IMR-90 (cell line): ENCODE measurements around the gene HTR2B. TPM values are rescaled to one million over a fixed set of nuclear protein-coding genes. Genes with fewer than 3 reads are reported as not detected.

ENCODE experiments used
- ATAC-seq: fragments of 200-7000 bp; cut with Tn5 transposase; 2 replicates; pipeline ENCODE4 v1.9.1; 2020; ENCODE audit warnings: low read depth, mild to moderate bottlenecking, moderate library complexity
- BruUV-seq: library from RNA; stranded (reverse); fragments of 400-500 nt; replicated peaks from 2 replicates; lab custom pipeline; 2021; lab: Mats Ljungman, UMichigan
- CTCF ChIA-PET: fragments of 300-600 bp; formaldehyde crosslinking; extraction: SDS; loops from one replicate; lab custom pipeline; 2021; ENCODE audit warnings: antibody characterized with exemption; lab: Yijun Ruan, JAX
- POLR2A ChIA-PET: fragments of 300-600 bp; sonication (Branson Sonifier 250); formaldehyde crosslinking; loops from one replicate; lab custom pipeline; 2022; ENCODE audit warnings: antibody characterized with exemption; ENCODE audit not compliant: unreplicated experiment; lab: Charles Lee
- DNase-seq: peaks from one replicate; pipeline ENCODE4 v3.0.0; 2013
- H2AFZ ChIP-seq: replicated peaks from 2 replicates; pipeline ENCODE3; 2013; ENCODE audit warnings: low read length, mild to moderate bottlenecking; ENCODE audit not compliant: poor library complexity
- H2AK5ac ChIP-seq: 2 replicates; pipeline ENCODE4 v1.6.1; 2013; ENCODE audit warnings: low read depth, low read length, inconsistent platforms
- H2AK9ac ChIP-seq: replicated peaks from 2 replicates; pipeline ENCODE3; 2013; ENCODE audit warnings: mild to moderate bottlenecking, low read depth, low read length, moderate library complexity; ENCODE audit not compliant: poor library complexity
- H2BK120ac ChIP-seq: 2 replicates; pipeline ENCODE4 v1.6.1; 2013; ENCODE audit warnings: low read depth, low read length, inconsistent platforms
- H2BK15ac ChIP-seq: 3 replicates; pipeline ENCODE4 v1.6.1; 2013; ENCODE audit warnings: low read depth, low read length, inconsistent platforms
- H2BK20ac ChIP-seq: 2 replicates; pipeline ENCODE4 v1.6.1; 2013; ENCODE audit warnings: low read depth, mild to moderate bottlenecking, inconsistent platforms, low read length, moderate library complexity
- H2BK5ac ChIP-seq: 2 replicates; pipeline ENCODE4 v1.6.1; 2013; ENCODE audit warnings: mild to moderate bottlenecking, low read depth, low read length, inconsistent platforms; ENCODE audit not compliant: poor library complexity, severe bottlenecking
- H3K14ac ChIP-seq: replicated peaks from 2 replicates; pipeline ENCODE4 v1.6.1; 2013; ENCODE audit warnings: low read depth, low read length, inconsistent platforms
- H3K18ac ChIP-seq: 2 replicates; pipeline ENCODE4 v1.6.1; 2013; ENCODE audit warnings: low read depth, low read length, control low read depth
- H3K23ac ChIP-seq: 2 replicates; pipeline ENCODE4 v1.6.1; 2013; ENCODE audit warnings: low read depth, low read length, inconsistent platforms
- H3K27ac ChIP-seq: 2 replicates; pipeline ENCODE4 v1.5.1; 2013; ENCODE audit warnings: mild to moderate bottlenecking, control low read depth, low read length; ENCODE audit not compliant: insufficient read depth
- H3K27me3 ChIP-seq: 2 replicates; pipeline ENCODE4 v1.6.1; 2013; ENCODE audit warnings: low read length; ENCODE audit not compliant: control insufficient read depth, insufficient read depth
- H3K36me3 ChIP-seq: 2 replicates; pipeline ENCODE4 v1.6.1; 2013; ENCODE audit warnings: low read length, mixed read lengths; ENCODE audit not compliant: control insufficient read depth, insufficient read depth
- H3K4ac ChIP-seq: 2 replicates; pipeline ENCODE4 v1.6.1; 2013; ENCODE audit warnings: low read depth, low read length, inconsistent platforms
- H3K4me1 ChIP-seq: 2 replicates; pipeline ENCODE4 v1.6.1; 2013; ENCODE audit warnings: low read length, mixed read lengths; ENCODE audit not compliant: control insufficient read depth, insufficient read depth
- H3K4me2 ChIP-seq: 2 replicates; pipeline ENCODE4 v1.6.1; 2013; ENCODE audit warnings: low read depth, mild to moderate bottlenecking, control low read depth, low read length, moderate library complexity
- H3K4me3 ChIP-seq: 2 replicates; pipeline ENCODE4 v1.5.1; 2013; ENCODE audit warnings: low read depth, mild to moderate bottlenecking, control low read depth, low read length, moderate library complexity; ENCODE audit not compliant: insufficient read depth
- H3K56ac ChIP-seq: 2 replicates; pipeline ENCODE4 v1.6.1; 2013; ENCODE audit warnings: low read length, inconsistent platforms; ENCODE audit not compliant: insufficient read depth; ENCODE audit errors: extremely low read depth
- H3K79me1 ChIP-seq, 2 experiments: 2 replicates each; pipeline ENCODE4 v1.6.1; 2013; ENCODE audit warnings: low read length in 2 of 2, inconsistent platforms in 1 of 2, low read depth in 1 of 2
- H3K9ac ChIP-seq: 2 replicates; pipeline ENCODE4 v1.6.1; 2013; ENCODE audit warnings: low read depth, low read length, control low read depth
- H3K9me1 ChIP-seq: 2 replicates; pipeline ENCODE4 v1.6.1; 2013; ENCODE audit warnings: low read length, inconsistent platforms; ENCODE audit not compliant: insufficient read depth
- H3K9me3 ChIP-seq: 2 replicates; pipeline ENCODE4 v1.6.1; 2013; ENCODE audit warnings: low read length; ENCODE audit not compliant: control insufficient read depth, insufficient read depth
- H4K20me1 ChIP-seq: 2 replicates; pipeline ENCODE4 v1.6.1; 2013; ENCODE audit warnings: low read length, inconsistent platforms; ENCODE audit not compliant: insufficient read depth
- H4K5ac ChIP-seq: 2 replicates; pipeline ENCODE4 v1.6.1; 2013; ENCODE audit warnings: mild to moderate bottlenecking, low read depth, low read length, control low read depth
- H4K8ac ChIP-seq, 2 experiments: 2 replicates each; pipeline ENCODE4 v1.6.1; 2013; ENCODE audit warnings: low read depth in 2 of 2, low read length in 2 of 2, control low read depth in 1 of 2, inconsistent platforms in 1 of 2
- H4K91ac ChIP-seq: 2 replicates; pipeline ENCODE4 v1.6.1; 2013; ENCODE audit warnings: low read depth, low read length, inconsistent platforms; ENCODE audit not compliant: insufficient read depth
- NFE2L2 ChIP-seq: fragments of 150-350 bp; IDR thresholded peaks from 2 replicates; pipeline ENCODE4 v1.6.1; 2016; ENCODE audit warnings: low read depth, mild to moderate bottlenecking, low read length
- WGBS, 2 experiments: methylation state at CpG; one replicate each; pipeline versions ENCODE4 v1.1.5 to v1.1.7; 2013; ENCODE audit warnings: missing lambda C conversion rate in 2 of 2; ENCODE audit not compliant: insufficient read length in 1 of 2; ENCODE audit errors: extremely low coverage in 2 of 2; 5-methylcytosine and 5-hydroxymethylcytosine counted together
- dilution Hi-C: fragments of 300-500 bp; cut with HindIII; formaldehyde crosslinking; loops from one replicate; pipeline ENCODE4 v1.14.3; 2018; ENCODE audit warnings: low sequenced_read_pairs; ENCODE audit not compliant: unreplicated experiment
- in situ Hi-C: fragments of 300-500 bp; cut with MboI; formaldehyde crosslinking; loops from 3 replicates; pipeline ENCODE4 v1.14.3; 2019; ENCODE audit warnings: low sequenced_read_pairs, inconsistent platforms, mixed read lengths
- intact Hi-C: fragments of 100-400 bp; cut with micrococcal nuclease; formaldehyde crosslinking; loops from 2 replicates; pipeline ENCODE4 v1.10.0; 2022
- polyA plus RNA-seq, 3 experiments: library from polyadenylated mRNA; depleted of rRNA; stranded (reverse); fragments of >200 nt; gene quantifications; 2 replicates each; pipeline ENCODE4 v1.2.3, GENCODE V29; 2012; ENCODE audit warnings: low replicate concordance in 1 of 3
- total RNA-seq: library from RNA; depleted of rRNA; stranded (reverse); fragments of >200 nt; gene quantifications from 2 replicates; pipeline ENCODE4 v1.2.3, GENCODE V29; 2012

Gene HTR2B
- total and polyA plus RNA-seq, 2 of the 4 experiments (the other 2 are of a cell fraction): 0.26 to 0.72 TPM

- H3K4ac ChIP-seq: no peak overlapping the region
- no TSS peak for BruUV-seq
- H3K4me1 ChIP-seq: no peaks in the 10 kb centered on the region
- DNase-seq (no peak), ATAC-seq (no peak)
- no peak overlapping the region for H2BK15ac ChIP-seq
- H3K4me3 ChIP-seq: no peak overlapping the region
- no peak overlapping the region for H3K9ac ChIP-seq
- no peak overlapping the region for H4K8ac ChIP-seq
- no peak for TF ChIP-seq NFE2L2
- no peak overlapping the region for H3K4me2 ChIP-seq
- H2BK20ac ChIP-seq: no peak overlapping the region
- H2BK120ac ChIP-seq: no peak overlapping the region
- no peak overlapping the region for H2AK9ac ChIP-seq
- no peak overlapping the region for H2AFZ ChIP-seq
- no peaks in the 10 kb centered on the region for H3K9me3 ChIP-seq
- peaks cover 5 to 7% of the 10 kb centered on the region in 2 experiments; a peak in 3 of 4 replicates for H3K79me1 ChIP-seq
- in situ Hi-C loops: no loop called here
- CTCF ChIA-PET: no interaction called here
- POLR2A ChIA-PET: no interaction called here
- H3K9me1 ChIP-seq: no peaks in the 10 kb centered on the region
- H3K27ac ChIP-seq: no peak overlapping the region
- whole genome bisulfite sequencing, 2 experiments: no CpG with 5 or more reads among the region's 1 CpG
- no peak overlapping the region for H2BK5ac ChIP-seq
- no peak overlapping the region for H2AK5ac ChIP-seq
- no peak overlapping the region for H3K14ac ChIP-seq
- no peak overlapping the region for H3K23ac ChIP-seq
- dilution Hi-C loops: no loop called here
- H3K56ac ChIP-seq: no peak overlapping the region
- H4K5ac ChIP-seq: no peak overlapping the region
- H4K20me1 ChIP-seq: no peaks in the 10 kb centered on the region
- no peaks in the 10 kb centered on the region for H3K27me3 ChIP-seq
- intact Hi-C loops: no loop called here
- no peak overlapping the region for H4K91ac ChIP-seq
- peaks cover 51% of the 10 kb centered on the region for H3K36me3 ChIP-seq
- no peak overlapping the region for H3K18ac ChIP-seq
Measured at GRCh38 chr2:231084565-231084964, 40.3 kb downstream of the HTR2B start.
